HK-2 (cell line): ENCODE measurements around the gene VPS8.

ENCODE experiments used
- DNase-seq: peaks from one replicate; pipeline ENCODE4 v3.0.0-alpha.2; 2018; ENCODE audit not compliant: unreplicated experiment

Gene VPS8

GRCh38 chr3:184811999-184812661 is at the start of gene VPS8:
TSS of gene VPS8 (plus strand) at chr3:184812166. CDS start at chr3:184824633, 12,467 bp downstream.
- peak; percentile 97 for DNase-seq

- no peak for DNase-seq
Observed at GRCh38 chr3:184764191-184764590, 47.8 kb upstream of the VPS8 start.

DNA sequence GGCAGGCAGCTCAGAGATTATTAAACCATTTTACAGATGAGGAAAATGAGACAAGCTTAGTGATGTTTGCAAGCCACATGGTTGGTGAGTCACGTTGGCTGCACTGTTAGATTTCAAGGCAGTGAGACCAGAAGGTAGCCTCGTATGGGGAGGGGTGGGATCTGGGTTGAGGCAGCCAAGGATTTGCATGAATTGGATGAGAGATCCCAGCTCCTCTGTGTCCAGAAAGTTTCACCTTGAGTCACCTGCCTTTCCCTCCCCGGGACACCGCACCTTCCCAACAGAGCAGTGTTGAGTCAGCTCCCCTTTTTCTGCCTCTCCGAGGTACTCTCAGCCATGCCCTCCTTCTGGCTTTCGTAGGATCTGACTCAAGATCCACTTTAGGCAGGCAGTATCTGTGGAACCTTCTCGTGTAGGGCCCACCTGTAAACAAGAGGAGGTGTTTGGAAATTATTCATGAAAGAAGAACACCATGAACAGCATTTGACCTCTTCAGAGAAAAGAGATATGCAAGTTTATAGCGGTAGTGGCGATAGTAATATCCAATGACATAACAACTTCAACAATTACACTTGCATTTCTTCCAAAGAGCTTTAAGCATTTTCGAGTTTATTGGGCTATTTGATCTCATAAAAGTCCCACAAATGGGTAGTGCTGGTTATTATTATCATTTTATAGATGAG is 46.8 kb upstream of the VPS8 start:
- no peak for DNase-seq

DNA sequence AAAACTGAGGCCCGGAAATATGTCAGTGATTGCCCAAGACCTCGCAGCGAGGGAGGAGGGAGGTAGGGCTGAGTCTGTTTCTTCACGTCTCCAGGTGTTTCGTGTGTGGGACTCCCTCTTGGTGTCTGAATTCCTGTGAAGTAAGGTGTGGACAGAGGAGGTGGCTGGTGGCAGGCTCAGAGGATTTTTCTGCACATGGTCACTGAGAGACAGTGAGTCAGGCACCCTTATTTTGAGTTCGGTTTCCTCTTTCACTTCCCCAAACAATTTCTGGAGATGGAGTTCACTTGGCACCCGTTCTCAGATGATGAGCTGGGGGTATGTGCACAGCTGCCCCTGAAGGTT is 46.3 kb upstream of the VPS8 start:
- no peak for DNase-seq

- no peak for DNase-seq
Observed at GRCh38 chr3:184766555-184767261, 45.3 kb upstream of the VPS8 start.

DNA sequence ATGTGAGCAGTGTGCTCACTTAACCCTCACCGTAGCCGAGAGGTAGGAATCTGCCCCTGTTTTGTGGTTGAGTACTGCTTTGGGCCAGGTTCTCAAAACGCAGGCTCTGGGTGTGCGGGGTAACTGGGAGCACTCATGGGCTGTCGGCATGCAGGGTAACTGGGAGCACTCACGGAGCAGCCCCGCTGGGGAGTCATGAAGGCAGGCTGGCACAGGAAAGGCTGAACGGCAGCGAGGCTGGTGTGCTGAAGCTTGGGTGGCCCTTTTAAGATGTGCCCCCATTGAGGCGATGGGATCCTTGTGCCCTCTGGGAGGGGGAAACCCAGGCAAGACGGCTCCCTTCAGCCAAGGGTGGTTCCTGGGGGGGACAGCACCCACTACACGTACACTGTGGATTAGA is 44.6 kb upstream of the VPS8 start:
- no peak for DNase-seq

DNA sequence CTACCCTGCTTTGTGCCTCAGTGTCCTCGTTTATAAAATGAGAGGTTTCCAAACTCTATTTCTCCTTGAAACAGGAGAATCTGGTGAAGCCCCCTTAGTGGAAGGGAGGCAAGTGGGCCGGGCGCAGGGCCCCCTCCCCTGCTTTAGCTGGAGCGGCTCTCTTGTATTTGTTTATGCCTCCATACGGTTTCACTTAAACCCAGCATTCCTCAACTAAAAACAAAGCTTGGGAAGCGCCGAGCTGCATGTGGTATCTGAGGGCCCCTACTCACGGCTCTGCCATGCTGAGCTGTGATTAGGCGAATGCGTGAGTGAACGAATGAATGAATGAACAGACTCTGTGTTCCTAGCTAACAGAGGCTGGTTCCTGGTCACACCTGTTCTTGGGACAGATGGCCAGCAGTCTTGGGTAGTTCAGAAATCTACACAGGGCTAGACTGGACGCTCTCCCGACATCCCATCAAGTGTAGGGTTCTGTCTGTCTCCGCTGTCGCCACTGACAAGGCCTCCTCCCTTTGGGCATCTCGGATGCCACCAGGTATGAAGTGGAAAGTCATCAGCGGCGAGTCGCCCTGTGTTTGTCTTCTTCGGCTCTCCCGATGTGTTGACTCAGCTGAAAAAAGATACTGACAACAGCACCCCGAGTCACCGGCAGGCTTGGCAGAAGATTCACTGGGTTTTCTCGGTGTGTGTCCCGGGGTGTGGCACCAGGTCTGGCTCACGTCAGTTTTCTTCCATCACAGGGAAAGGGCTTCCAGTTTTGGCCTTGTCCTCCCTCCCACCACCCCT is 42.4 kb upstream of the VPS8 start:
- no peak for DNase-seq

GRCh38 chr3:184770541-184770940 is 41.4 kb upstream of the VPS8 start:
- no peak for DNase-seq

DNA sequence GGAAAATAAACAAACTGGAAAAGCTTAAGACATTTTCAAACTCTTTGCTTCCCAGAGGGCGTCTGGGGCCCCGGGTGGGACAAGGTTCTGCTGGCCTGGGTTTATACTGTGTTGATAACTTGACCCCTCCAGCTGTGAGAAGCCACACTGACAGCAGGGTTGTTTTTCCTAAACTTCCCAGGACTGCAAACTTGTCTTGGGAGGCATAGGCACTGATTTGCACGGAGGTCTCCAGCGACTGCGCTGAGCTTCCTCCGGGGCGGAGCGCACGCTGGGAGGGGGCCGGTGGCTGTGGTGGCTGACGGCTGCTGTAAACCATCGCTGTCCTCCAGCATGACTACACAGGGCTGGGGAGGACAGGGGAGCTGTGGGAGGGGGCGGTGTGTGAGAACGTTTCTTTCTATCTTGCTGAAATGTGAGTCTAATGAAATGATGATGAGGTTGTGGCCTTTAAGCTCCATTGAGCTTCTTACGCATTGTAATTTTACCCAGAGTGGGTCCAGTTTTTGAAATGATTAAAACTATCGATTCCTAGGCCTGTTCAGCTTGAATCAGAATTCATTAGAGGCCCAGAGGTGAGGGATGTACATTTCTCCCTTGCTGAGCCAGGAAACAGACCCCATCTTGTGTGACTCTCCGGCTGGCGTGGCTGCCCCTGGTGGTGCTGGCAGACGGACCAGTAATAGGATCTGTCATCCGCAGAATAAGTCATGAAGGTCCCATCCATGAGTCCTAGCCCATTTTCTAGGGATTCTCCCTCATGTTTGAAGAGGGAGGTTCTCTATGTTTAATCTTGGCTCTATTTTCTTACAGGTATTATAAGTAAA is 40.5 kb upstream of the VPS8 start:
- DNase-seq = no peak

DNA sequence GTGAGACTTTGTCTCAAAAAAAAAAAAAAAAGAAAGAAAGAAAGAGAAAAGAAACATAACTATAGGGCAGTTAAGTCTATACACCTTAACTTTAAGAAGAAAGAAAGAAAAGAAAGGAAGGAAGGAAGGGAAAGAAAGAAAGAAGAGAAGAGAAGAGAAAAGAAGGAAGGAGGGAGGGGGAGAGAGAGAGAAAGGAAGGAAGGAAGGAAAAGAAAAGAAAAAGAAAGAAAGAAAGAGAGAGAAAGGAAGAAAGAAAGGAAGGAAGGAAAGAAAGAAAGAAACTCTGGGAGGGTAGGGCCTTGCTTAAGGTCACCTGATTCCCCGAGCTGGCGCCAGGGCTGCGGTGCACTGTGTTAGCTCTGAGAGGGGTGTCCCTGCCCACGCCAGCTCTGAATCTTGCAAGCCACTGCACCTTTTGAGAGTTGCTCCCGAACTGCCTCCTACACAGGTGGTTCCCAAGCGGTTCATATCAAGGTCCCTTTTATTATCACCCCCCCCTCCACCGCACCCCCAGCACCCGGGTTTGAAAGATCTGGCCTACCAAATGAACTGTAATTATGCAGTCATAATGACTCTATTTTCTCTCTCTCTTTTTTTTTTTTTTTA is 39.2 kb upstream of the VPS8 start:
- no peak for DNase-seq

DNA sequence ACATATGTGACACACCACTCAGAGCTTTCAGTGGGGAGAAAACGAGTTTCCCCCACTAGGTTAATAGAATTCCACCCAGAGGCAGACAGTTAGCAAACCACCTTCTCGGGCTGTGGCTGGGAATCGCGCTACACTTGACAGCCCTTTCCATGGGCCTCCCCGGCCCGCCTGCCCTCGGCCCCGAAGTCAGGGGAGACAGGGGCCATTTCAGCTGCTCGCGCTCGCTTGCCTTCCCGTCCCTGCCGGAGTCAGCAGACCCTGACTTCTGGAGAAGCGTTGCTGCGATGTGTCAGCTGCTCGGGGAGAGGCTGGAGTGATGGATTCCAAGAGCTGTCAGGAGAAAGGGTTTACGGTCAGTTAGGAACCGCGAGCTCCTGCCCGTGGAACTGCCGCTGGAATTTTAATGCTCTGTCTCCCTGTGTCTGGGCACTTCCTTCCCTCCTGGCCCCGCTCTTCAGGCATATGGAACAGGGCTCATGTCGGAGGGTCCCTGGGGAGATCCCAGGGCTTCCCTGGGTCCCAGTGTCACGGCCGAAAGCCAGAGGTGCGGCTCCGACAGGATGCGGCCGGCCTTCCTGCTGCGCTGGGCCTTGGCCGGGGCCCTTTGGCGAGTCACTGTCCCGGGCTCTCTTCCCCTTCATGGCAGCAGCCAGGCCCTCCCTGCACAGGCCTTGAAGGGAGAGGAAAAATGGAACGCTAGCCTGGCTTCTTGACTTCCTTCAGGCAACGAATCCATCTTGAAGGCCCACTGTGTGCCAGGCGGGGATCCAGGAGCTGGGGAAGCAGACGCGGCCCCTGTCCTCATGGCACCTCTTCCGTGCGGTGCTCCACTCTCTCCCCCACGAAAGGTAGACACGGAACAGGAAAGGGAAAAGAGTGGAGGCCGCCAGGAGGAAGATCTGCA is 38.4 kb upstream of the VPS8 start:
- no peak for DNase-seq

DNA sequence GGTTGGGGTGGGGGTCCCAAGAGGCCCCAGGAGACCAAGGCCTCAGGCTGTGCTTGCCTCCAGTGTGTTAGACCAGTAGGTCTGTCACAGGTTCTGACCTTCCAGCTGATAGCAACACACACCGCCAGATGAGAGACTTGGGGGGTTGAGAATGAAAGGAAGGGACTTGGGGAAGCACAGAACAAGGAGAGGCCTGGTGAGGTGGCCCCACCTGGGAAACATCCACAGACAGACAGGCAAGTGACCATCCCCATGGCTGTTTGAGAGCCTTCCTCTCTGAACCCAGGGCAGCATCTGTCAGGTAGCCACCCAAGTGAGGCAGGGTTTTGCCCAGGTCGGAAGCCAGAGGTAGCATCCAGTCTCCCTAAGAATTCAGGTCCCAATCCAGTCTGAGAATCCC is 35.0 kb upstream of the VPS8 start:
- no peak for DNase-seq

DNA sequence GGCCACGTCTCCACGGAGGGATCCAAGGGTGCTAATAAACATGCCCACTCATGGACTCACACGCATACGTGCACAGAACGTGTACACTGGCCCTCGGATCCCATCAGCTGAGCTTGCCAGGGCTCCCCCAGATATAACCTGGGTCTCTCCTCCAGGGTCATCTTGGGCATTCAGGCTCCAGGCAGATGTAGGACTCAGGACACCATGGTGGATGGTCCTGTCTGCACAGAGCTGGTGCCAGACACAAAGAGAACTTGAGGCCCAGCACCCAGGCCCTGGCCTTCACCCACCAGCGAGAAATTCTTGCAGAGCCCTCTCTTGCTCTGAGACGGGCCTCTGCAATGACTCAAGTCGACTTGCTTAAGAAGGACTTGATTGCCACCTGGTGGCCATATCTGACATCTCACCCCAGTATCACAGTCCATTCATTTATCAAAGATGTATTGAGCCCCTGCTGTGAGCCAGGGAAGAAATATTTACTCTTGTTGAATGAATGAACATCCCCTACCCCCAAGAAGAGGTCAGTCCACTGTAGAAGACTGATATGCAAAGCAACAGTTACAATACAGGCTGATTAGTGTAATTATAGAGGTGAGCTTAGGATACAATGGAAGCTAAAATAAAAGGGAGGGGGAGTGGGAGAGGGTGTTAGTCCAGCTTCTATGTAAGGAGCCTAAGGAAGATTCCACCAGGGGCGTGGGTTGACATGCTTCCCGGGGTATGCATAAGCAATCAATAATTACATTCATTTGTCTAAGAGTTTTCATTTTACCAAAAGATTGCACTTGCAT is 34.2 kb upstream of the VPS8 start:
- peak; percentile 79 for DNase-seq

- no peak for DNase-seq
Observed at GRCh38 chr3:184778426-184779332, 33.3 kb upstream of the VPS8 start.

- DNase-seq = no peak
Observed at GRCh38 chr3:184780981-184781515, 30.9 kb upstream of the VPS8 start.

- DNase-seq = no peak
Observed at GRCh38 chr3:184781801-184782200, 30.2 kb upstream of the VPS8 start.

DNA sequence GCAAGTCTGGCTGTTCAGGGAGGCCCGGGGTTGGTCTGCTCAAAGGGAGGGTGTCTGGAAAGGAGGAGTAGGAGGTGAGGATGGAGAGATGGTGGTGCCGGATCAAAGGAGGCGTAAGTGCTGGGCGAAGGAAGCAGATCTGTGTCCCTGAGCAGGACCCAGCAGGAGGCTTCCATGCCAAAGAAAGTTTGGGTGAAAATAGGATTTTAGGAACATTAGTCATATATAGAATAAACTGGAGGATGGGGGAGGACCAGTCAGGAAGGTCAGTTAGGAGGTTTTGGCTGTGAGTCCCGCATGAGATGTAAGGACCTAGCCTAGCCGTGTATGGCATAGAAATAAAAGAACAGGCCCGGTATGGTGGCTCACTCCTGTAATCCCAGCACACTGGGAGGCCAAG is 28.6 kb upstream of the VPS8 start:
- DNase-seq = no peak
